RWPE2 (cell line): ENCODE measurements around the gene FKBP2.

ENCODE experiments used
- ATAC-seq: fragments of 200-7000 bp; cut with Tn5 transposase; 3 replicates; pipeline ENCODE4 v1.9.1; 2021; ENCODE audit warnings: low read depth
- DNase-seq: peaks from one replicate; pipeline ENCODE4 v3.0.0-alpha.2; 2020; ENCODE audit warnings: low spot score
- H3K27ac ChIP-seq: fragments of 450-650 bp; 2 replicates; pipeline ENCODE4 v1.5.1; 2017; ENCODE audit warnings: mild to moderate bottlenecking; ENCODE audit not compliant: poor library complexity, severe bottlenecking
- H3K27me3 ChIP-seq: fragments of 250-450 bp; sonication (Bioruptor Pico); 2 replicates; pipeline ENCODE4 v1.5.1; 2021; ENCODE audit warnings: mild to moderate bottlenecking, moderate library complexity; ENCODE audit not compliant: insufficient read depth, poor library complexity, severe bottlenecking
- H3K36me3 ChIP-seq: fragments of 250-450 bp; sonication (Bioruptor Pico); 2 replicates; pipeline ENCODE4 v1.5.1; 2020; ENCODE audit warnings: low read depth, mild to moderate bottlenecking, moderate library complexity
- H3K4me1 ChIP-seq: fragments of 250-450 bp; sonication (Bioruptor Pico); 2 replicates; pipeline ENCODE4 v1.5.1; 2021; ENCODE audit warnings: mild to moderate bottlenecking, moderate library complexity; ENCODE audit not compliant: insufficient read depth, poor library complexity, severe bottlenecking
- H3K4me3 ChIP-seq: fragments of 250-450 bp; sonication (Bioruptor Pico); 2 replicates; pipeline ENCODE4 v1.5.1; 2021; ENCODE audit warnings: mild to moderate bottlenecking, moderate library complexity; ENCODE audit not compliant: severe bottlenecking
- H3K9me3 ChIP-seq: fragments of 250-450 bp; sonication (Bioruptor Pico); 2 replicates; pipeline ENCODE4 v1.5.1; 2021; ENCODE audit warnings: mild to moderate bottlenecking, moderate library complexity; ENCODE audit not compliant: severe bottlenecking
- CTCF ChIP-seq: fragments of 450-650 bp; IDR thresholded peaks from one replicate; pipeline ENCODE4 v1.5.1; 2017; ENCODE audit warnings: mild to moderate bottlenecking, moderate library complexity; ENCODE audit not compliant: poor library complexity, severe bottlenecking

FKBP2 gene

GRCh38 chr11:64202992-64203391 lies 37.9 kb upstream of the FKBP2 start:
- Histone ChIP-seq H3K4me1 (no peaks in the 10 kb centered on the region), H3K9me3 (no peaks in the 10 kb centered on the region), H3K4me3 (no peak overlapping the region), H3K36me3 (peaks cover 82% of the 10 kb centered on the region), H3K27ac (no peak overlapping the region), H3K27me3 (no peaks in the 10 kb centered on the region)
- no peak for ATAC-seq
- no peak for DNase-seq
- TF ChIP-seq CTCF, result no peak

- H3K9me3 ChIP-seq, result no peaks in the 10 kb centered on the region
- no peak overlapping the region for H3K27ac ChIP-seq
- ATAC-seq (no peak), DNase-seq (no peak)
- H3K4me3 ChIP-seq, result no peak overlapping the region
- H3K36me3 ChIP-seq, result peaks cover 76% of the 10 kb centered on the region
- H3K27me3 ChIP-seq, result no peaks in the 10 kb centered on the region
- no peak for TF ChIP-seq CTCF
- H3K4me1 ChIP-seq, result no peaks in the 10 kb centered on the region
Measured at GRCh38 chr11:64203421-64204079, 37.3 kb upstream of the FKBP2 start.

- no peaks in the 10 kb centered on the region for H3K27me3 ChIP-seq
- H3K36me3 ChIP-seq, result peaks cover 71% of the 10 kb centered on the region
- no peaks in the 10 kb centered on the region for H3K4me1 ChIP-seq
- no peak for DNase-seq
- H3K9me3 ChIP-seq, result no peaks in the 10 kb centered on the region
- TF ChIP-seq CTCF, result no peak
- H3K27ac ChIP-seq, result no peak overlapping the region
- no peak overlapping the region for H3K4me3 ChIP-seq
- ATAC-seq, result no peak
Measured at GRCh38 chr11:64204080-64204440, 36.8 kb upstream of the FKBP2 start.

GRCh38 chr11:64204464-64204989 lies 36.4 kb upstream of the FKBP2 start:
- Histone ChIP-seq H3K9me3 (no peaks in the 10 kb centered on the region), H3K27ac (no peak overlapping the region), H3K36me3 (peaks cover 69% of the 10 kb centered on the region), H3K27me3 (no peaks in the 10 kb centered on the region), H3K4me1 (no peaks in the 10 kb centered on the region), H3K4me3 (no peak overlapping the region)
- ATAC-seq, result peak; percentile 66
- DNase-seq, result peak; percentile 78
- TF ChIP-seq CTCF, result peak; percentile 87
